B cell (primary cell): ENCODE data around the gene EXOC3L1. TPM values are rescaled to one million over a fixed set of nuclear protein-coding genes. Genes with fewer than 3 reads are reported as not detected.

Experiments
- ATAC-seq: fragments of 200-7000 bp; cut with Tn5 transposase; one replicate; pipeline ENCODE4 v1.10.0; 2021; ENCODE audit warnings: low read depth, mild to moderate bottlenecking, moderate number of reproducible peaks, moderate library complexity
- CTCF ChIA-PET: fragments of 350-600 bp; sonication (Branson Sonifier 250); formaldehyde crosslinking; loops from one replicate; lab custom pipeline; 2021; ENCODE audit warnings: antibody characterized with exemption, inconsistent platforms; lab: Charles Lee
- POLR2A ChIA-PET: fragments of 350-600 bp; sonication (Branson Sonifier 250); formaldehyde crosslinking; loops from one replicate; lab custom pipeline; 2021; ENCODE audit warnings: antibody characterized with exemption; lab: Charles Lee
- DNase-seq: peaks from one replicate; pipeline ENCODE4 v3.0.0; 2013
- H2AFZ ChIP-seq: 2 replicates; pipeline ENCODE4 v1.6.1; 2012; ENCODE audit warnings: mild to moderate bottlenecking, low read depth, low read length; ENCODE audit not compliant: insufficient read depth, poor library complexity, severe bottlenecking
- H3K27ac ChIP-seq, 2 donors: 1 replicate in 1 of 2; 2 replicates in 1 of 2; pipeline ENCODE4 v1.5.1; 2012 to 2013; ENCODE audit warnings: low read length in 2 of 2, mild to moderate bottlenecking in 2 of 2, moderate library complexity in 1 of 2
- H3K27me3 ChIP-seq, 4 experiments: fragments of 200-600 bp in 1 of 4; sonication (generic) in 1 of 4; replicated peaks in 1 of 4; 1 replicate in 2 of 4; 2 replicates in 2 of 4; pipeline versions ENCODE4 v1.6.1 to v1.7.0; 2013 to 2016; ENCODE audit warnings: low read length in 3 of 4, mild to moderate bottlenecking in 2 of 4, mixed read lengths in 1 of 4, moderate library complexity in 1 of 4; ENCODE audit not compliant: insufficient read depth in 4 of 4, control insufficient read depth in 3 of 4; ENCODE audit errors: control extremely low read depth in 1 of 4
- H3K36me3 ChIP-seq, 2 experiments: replicated peaks in 1 of 2; 1 replicate in 1 of 2; 2 replicates in 1 of 2; pipeline versions ENCODE4 v1.6.1 to v1.7.1; 2013; ENCODE audit warnings: low read length in 1 of 2; ENCODE audit not compliant: insufficient read depth in 2 of 2, control insufficient read depth in 1 of 2; ENCODE audit errors: control extremely low read depth in 1 of 2, extremely low read depth in 1 of 2
- H3K4me1 ChIP-seq, 2 donors: fragments of 200-600 bp in 1 of 2; sonication (generic) in 1 of 2; 1 replicate in 1 of 2; 2 replicates in 1 of 2; pipeline versions ENCODE4 v1.5.1 to v1.6.1; 2013 to 2017; ENCODE audit warnings: low read length in 2 of 2; ENCODE audit not compliant: control insufficient read depth in 2 of 2, insufficient read depth in 2 of 2
- H3K4me2 ChIP-seq: replicated peaks from 2 replicates; pipeline ENCODE3; 2012; ENCODE audit warnings: mild to moderate bottlenecking, low read depth, low read length; ENCODE audit not compliant: poor library complexity, severe bottlenecking
- H3K4me3 ChIP-seq, 5 experiments: fragments of 200-600 bp in 1 of 5; sonication (generic) in 1 of 5; 1 replicate in 3 of 5; 2 replicates in 2 of 5; pipeline versions ENCODE4 v1.5.1 to v1.7.0; 2011 to 2016; ENCODE audit warnings: low read length in 4 of 5, mild to moderate bottlenecking in 4 of 5, low read depth in 2 of 5, control low read depth in 1 of 5, moderate library complexity in 1 of 5; ENCODE audit not compliant: insufficient read depth in 1 of 5; ENCODE audit errors: control extremely low read depth in 1 of 5, extremely low read depth in 1 of 5
- H3K79me2 ChIP-seq: fragments of 200-600 bp; sonication (generic); one replicate; pipeline ENCODE4 v1.6.0; 2016; ENCODE audit warnings: low read length; ENCODE audit not compliant: control insufficient read depth, insufficient read depth
- H3K9ac ChIP-seq: fragments of 200-600 bp; sonication (generic); 2 replicates; pipeline ENCODE4 v1.6.1; 2017; ENCODE audit warnings: mild to moderate bottlenecking, low read length, moderate library complexity
- H3K9me3 ChIP-seq, 3 donors: one replicate each; pipeline versions ENCODE4 v1.6.1 to v1.7.1; 2013; ENCODE audit warnings: low read length in 2 of 3; ENCODE audit not compliant: control insufficient read depth in 2 of 3, insufficient read depth in 1 of 3; ENCODE audit errors: control extremely low read depth in 1 of 3
- H4K20me1 ChIP-seq: 2 replicates; pipeline ENCODE4 v1.6.0; 2012; ENCODE audit warnings: mild to moderate bottlenecking, low read length; ENCODE audit not compliant: insufficient read depth, control insufficient read depth, poor library complexity, severe bottlenecking
- H3K27ac Mint-ChIP-seq: one replicate; pipeline ENCODE4 v1.8.0; 2021; ENCODE audit warnings: mixed read lengths
- H3K27me3 Mint-ChIP-seq: one replicate; pipeline ENCODE4 v1.8.0; 2021; ENCODE audit warnings: mixed read lengths
- H3K4me1 Mint-ChIP-seq: one replicate; pipeline ENCODE4 v1.8.0; 2021; ENCODE audit warnings: mixed read lengths
- H3K4me3 Mint-ChIP-seq: one replicate; pipeline ENCODE4 v1.8.0; 2021; ENCODE audit warnings: mixed read lengths
- H3K9me3 Mint-ChIP-seq: one replicate; pipeline ENCODE4 v1.8.0; 2022; ENCODE audit warnings: mixed read lengths; ENCODE audit not compliant: insufficient read depth
- EZH2 ChIP-seq: IDR thresholded peaks from 2 replicates; pipeline ENCODE4 v1.6.1; 2012; ENCODE audit warnings: borderline replicate concordance, low read depth, mild to moderate bottlenecking, moderate library complexity, low read length; ENCODE audit not compliant: insufficient read depth, poor library complexity, severe bottlenecking
- WGBS: methylation state at CpG from one replicate; pipeline ENCODE4 v1.1.5; 2013; ENCODE audit warnings: missing lambda C conversion rate; ENCODE audit not compliant: insufficient coverage; 5-methylcytosine and 5-hydroxymethylcytosine counted together
- intact Hi-C: fragments of 100-400 bp; cut with micrococcal nuclease; formaldehyde crosslinking; loops from one replicate; pipeline ENCODE4 v1.10.0; 2022
- polyA plus RNA-seq: library from polyadenylated mRNA; depleted of rRNA; stranded (reverse); fragments of >200 nt; gene quantifications from 2 replicates; pipeline ENCODE4 v1.2.3, GENCODE V29; 2012
- total RNA-seq, 2 donors: library from RNA; stranded (reverse); fragments of 120-200 nt in 1 of 2; gene quantifications; 1 replicate in 1 of 2; 2 replicates in 1 of 2; pipeline versions ENCODE4 v1.2.3 to v1.2.4, GENCODE V29; 2013 to 2022
- TF ChIP-seq, protein P1 (sequence below): fragments of 200-600 bp; IDR thresholded peaks from one replicate; pipeline ENCODE4 v1.8.0; 2022; ENCODE audit warnings: antibody characterized with exemption, mild to moderate bottlenecking

EXOC3L1 gene
- total and polyA plus RNA-seq, 2 donors (not counting 1 experiment from before 2014, with no cell fraction given), result not detected

DNA sequence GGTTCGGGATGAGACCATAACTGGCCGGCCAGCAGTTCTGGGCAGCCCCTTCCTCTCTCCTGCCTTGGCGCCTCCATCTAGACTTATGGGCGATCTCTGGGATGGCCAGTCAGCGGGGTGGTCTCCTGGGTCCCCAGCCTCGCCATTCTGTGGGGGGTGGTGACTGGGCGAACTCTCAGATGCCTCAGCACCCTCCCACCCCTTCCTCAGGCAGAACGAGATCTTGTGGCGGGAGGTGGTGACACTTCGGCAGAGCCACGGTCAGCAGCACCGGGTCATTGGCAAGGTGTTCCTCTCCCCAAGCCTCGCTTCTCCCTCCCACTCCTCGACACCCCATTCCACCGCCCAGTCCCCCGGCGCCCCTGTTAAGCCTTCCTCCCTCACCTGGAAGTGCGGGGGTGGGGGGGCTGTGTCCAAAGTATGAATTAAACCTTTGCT is 23.8 kb downstream of the EXOC3L1 start:
- Histone ChIP-seq H3K4me2 (no peak overlapping the region), H3K36me3 (no peaks in the 10 kb centered on the region), H2AFZ (no peak overlapping the region), H3K4me3 (no peak overlapping the region), H3K79me2 (no peaks in the 10 kb centered on the region), H3K4me1 (peaks cover 56 to 64% of the 10 kb centered on the region in 2 donors), H3K27ac (no peak overlapping the region), H4K20me1 (peaks cover 20% of the 10 kb centered on the region), H3K27me3 (peaks cover 0 to 95% (median 64%) of the 10 kb centered on the region in 4 experiments), H3K9me3 (peaks cover 0 to 47% (median 0%) of the 10 kb centered on the region in 3 donors), H3K9ac (no peak overlapping the region)
- Mint-ChIP-seq H3K27me3 (peaks cover 58% of the 10 kb centered on the region), H3K9me3 (no peaks in the 10 kb centered on the region), H3K4me3 (no peak overlapping the region), H3K27ac (no peak overlapping the region), H3K4me1 (peaks cover 40% of the 10 kb centered on the region)
- intact Hi-C loops, result no loop called here
- ChIA-PET POLR2A (interaction anchor here (0.6 kb wide), 2 partner anchors 26 to 131 kb away, joined by 3 to 4 read pairs; no protein-coding TSS in a partner anchor), CTCF (no interaction called here)
- DNase-seq (no peak), ATAC-seq (no peak)
- TF ChIP-seq, protein P1, sequence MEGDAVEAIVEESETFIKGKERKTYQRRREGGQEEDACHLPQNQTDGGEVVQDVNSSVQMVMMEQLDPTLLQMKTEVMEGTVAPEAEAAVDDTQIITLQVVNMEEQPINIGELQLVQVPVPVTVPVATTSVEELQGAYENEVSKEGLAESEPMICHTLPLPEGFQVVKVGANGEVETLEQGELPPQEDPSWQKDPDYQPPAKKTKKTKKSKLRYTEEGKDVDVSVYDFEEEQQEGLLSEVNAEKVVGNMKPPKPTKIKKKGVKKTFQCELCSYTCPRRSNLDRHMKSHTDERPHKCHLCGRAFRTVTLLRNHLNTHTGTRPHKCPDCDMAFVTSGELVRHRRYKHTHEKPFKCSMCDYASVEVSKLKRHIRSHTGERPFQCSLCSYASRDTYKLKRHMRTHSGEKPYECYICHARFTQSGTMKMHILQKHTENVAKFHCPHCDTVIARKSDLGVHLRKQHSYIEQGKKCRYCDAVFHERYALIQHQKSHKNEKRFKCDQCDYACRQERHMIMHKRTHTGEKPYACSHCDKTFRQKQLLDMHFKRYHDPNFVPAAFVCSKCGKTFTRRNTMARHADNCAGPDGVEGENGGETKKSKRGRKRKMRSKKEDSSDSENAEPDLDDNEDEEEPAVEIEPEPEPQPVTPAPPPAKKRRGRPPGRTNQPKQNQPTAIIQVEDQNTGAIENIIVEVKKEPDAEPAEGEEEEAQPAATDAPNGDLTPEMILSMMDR, result no peak
- TF ChIP-seq EZH2, result no peak
- WGBS, result 37% methylated on average over 14 of the region's 18 CpGs

DNA sequence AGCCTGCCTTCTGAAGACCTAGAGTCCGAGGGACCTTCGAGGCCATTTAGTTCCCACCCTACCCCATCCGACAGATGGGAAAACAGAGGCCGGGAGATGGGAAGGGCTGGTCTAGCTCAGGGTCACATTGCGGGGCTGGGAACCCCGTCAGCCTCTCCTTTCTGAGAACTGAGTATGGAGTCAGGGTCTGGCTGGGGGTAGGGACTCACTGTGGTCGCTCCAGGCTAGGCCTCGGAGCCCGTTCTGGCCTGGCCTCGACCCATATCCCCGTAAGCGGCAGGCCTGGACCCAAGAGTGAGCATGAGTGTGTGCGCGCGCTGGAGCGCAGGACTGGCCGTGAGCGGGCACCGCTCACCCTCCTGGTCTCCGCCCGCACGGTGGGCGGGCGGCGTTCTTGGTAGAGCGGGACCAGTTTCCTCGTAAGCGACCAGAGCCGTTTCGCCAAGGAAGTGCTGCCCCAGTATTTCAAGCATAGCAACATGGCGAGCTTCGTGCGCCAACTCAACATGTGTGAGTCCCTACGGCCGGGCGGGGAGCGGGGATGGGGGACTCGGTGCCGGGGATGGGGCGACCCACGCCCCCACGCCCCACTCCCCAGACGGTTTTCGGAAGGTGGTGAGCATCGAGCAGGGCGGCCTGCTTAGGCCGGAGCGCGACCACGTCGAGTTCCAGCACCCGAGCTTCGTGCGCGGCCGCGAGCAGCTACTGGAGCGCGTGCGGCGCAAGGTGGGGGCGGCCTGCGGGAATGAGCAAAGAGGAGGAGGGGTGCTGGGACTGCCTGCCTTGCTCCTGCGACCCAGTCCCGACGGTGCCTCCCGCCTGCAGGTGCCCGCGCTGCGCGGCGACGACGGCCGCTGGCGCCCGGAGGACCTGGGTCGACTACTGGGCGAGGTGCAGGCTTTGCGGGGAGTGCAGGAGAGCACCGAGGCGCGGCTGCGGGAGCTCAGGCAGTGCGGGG is 24.5 kb downstream of the EXOC3L1 start:
- POLR2A ChIA-PET, result interaction anchor here (0.6 kb wide), 2 partner anchors 27 to 130 kb away, joined by 3 to 4 read pairs; no protein-coding TSS in a partner anchor
- WGBS, result 11% methylated on average over 81 of the region's 85 CpGs

More for the DNA sequence above, 24.5 kb downstream of the EXOC3L1 start:
- Mint-ChIP-seq H3K4me3 (peak overlapping the region; percentile 56), H3K27me3 (peaks cover 56% of the 10 kb centered on the region), H3K9me3 (no peaks in the 10 kb centered on the region), H3K27ac (no peak overlapping the region), H3K4me1 (peaks cover 40% of the 10 kb centered on the region)
- H4K20me1 ChIP-seq, result peaks cover 20% of the 10 kb centered on the region
- H3K4me1 ChIP-seq, result peaks cover 57 to 65% of the 10 kb centered on the region in 2 donors
- peak; percentile 53 for DNase-seq
- no peaks in the 10 kb centered on the region for H3K79me2 ChIP-seq
- intact Hi-C loops, result no loop called here
- TF ChIP-seq, protein P1, result no peak
- peak; percentile 52 for TF ChIP-seq EZH2
- peak overlapping the region in 1 of 5 experiments; percentile 3 for H3K4me3 ChIP-seq
- H3K36me3 ChIP-seq, result no peaks in the 10 kb centered on the region
- H3K27ac ChIP-seq, result no peak overlapping the region
- ATAC-seq, result no peak
- peak overlapping the region; percentile 78 for H3K4me2 ChIP-seq
- peaks cover 0 to 50% (median 0%) of the 10 kb centered on the region in 3 donors for H3K9me3 ChIP-seq
- no peak overlapping the region for H2AFZ ChIP-seq
- H3K9ac ChIP-seq, result no peak overlapping the region
- peaks cover 0 to 95% (median 61%) of the 10 kb centered on the region in 4 experiments for H3K27me3 ChIP-seq
- CTCF ChIA-PET, result interaction anchor here (0.6 to 0.8 kb wide), 2 partner anchors 10 to 565 kb away, joined by 3 read pairs; no protein-coding TSS in a partner anchor
